T-helper 1 cell treated with Interleukin-12 subunit alpha and Interleukin-12 subunit beta and Interleukin-4 antibody, amounts not matched to agents 30 μg/mL and 1 μg/mL, for 36 hours (primary cell): ENCODE results near the gene ENDOU.

Experiments
- H3K27ac Mint-ChIP-seq: one replicate; pipeline ENCODE4 v1.8.0; 2021; ENCODE audit warnings: mild to moderate bottlenecking, mixed read lengths
- H3K27me3 Mint-ChIP-seq: one replicate; pipeline ENCODE4 v1.8.0; 2021; ENCODE audit warnings: low read depth, mixed read lengths
- H3K36me3 Mint-ChIP-seq: one replicate; pipeline ENCODE4 v1.8.0; 2021; ENCODE audit warnings: low read depth, mixed read lengths
- H3K4me1 Mint-ChIP-seq: one replicate; pipeline ENCODE4 v1.8.0; 2021; ENCODE audit warnings: low read depth, mixed read lengths
- H3K4me3 Mint-ChIP-seq: one replicate; pipeline ENCODE4 v1.8.0; 2021; ENCODE audit warnings: mild to moderate bottlenecking, moderate library complexity, mixed read lengths
- H3K9me3 Mint-ChIP-seq: one replicate; pipeline ENCODE4 v1.8.0; 2021; ENCODE audit warnings: mixed read lengths

ENDOU gene

DNA sequence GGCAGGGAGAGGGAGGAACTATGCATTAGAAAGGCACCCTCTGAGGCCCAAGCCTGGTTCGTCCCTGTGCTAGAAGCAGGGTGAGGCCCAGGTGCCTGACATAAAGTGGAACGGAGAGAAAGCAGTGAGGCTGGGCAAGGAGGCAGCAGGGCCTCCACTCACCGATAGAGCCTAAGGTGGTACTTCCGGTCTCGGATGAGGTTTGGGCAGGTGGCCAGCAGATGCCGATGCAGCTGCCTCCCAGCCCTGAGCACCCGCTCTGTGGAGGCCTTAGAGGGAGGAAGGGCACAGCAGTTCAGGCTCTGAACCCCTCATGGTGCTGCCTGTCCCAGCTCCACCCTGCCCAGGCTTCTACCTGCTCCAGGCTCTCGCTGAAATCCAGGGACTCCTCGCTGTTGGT is 26.3 kb upstream of the ENDOU start:
- Mint-ChIP-seq H3K36me3 (no peaks in the 10 kb centered on the region), H3K9me3 (no peaks in the 10 kb centered on the region), H3K27me3 (no peaks in the 10 kb centered on the region), H3K27ac (no peak overlapping the region), H3K4me3 (no peak overlapping the region), H3K4me1 (peaks cover 30% of the 10 kb centered on the region)

DNA sequence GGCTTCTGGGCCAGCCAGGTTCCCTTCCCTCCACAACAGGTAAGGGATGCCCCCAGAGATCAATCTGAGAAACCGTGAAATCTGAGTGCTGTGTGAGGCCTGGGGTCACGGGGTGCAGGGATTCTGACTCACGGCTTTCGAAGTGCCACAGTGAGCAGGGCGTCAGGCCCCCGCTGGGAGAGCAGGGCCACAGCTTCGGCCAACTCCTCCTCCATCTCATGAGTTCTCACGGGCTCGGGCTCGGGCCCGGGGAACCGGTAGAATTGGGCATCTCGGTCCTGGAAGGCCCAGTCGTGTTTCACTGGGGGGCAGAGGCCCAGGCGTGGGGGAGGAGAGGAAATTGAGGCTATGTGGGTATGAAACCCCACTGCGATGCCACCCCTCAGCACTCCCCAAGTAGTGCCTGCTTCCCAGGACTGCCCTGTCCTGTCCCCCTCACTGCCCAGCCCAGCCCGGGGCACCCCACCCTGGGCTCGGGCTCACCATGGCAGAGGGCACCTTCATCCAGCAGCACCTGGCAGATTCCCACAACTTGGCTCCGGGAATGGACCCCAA is 25.7 kb upstream of the ENDOU start:
- Mint-ChIP-seq H3K4me1 (peaks cover 25% of the 10 kb centered on the region), H3K4me3 (no peak overlapping the region), H3K36me3 (no peaks in the 10 kb centered on the region), H3K9me3 (no peaks in the 10 kb centered on the region), H3K27ac (no peak overlapping the region), H3K27me3 (no peaks in the 10 kb centered on the region)

DNA sequence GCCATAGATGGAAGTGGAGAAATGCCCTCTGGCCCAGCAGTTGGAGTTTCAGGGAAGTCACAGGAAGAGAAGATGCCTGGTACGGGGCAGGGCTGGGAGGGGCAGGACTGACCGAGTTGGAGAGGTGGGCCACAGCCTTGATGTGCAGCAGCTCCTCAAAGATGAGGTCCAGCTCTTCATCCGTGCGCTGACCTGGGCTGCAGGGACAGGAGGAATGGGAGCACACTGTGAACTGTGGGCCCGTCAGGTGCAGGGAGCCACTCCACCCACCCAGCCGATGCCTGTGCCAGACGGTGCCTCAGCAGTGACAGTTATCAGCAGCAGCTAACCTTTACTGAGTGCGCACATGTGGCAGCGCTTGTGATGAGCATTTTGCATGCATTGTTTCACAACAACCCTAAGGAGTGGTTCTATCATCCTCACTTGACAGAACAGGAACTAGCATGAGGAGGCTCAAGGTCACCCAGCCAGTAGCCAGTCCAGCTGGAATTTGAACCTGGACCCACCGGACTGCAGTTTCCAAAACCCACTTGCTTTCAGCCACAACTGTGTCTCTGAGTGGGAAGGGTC is 25.0 kb upstream of the ENDOU start:
- Mint-ChIP-seq H3K9me3 (no peaks in the 10 kb centered on the region), H3K27me3 (no peaks in the 10 kb centered on the region), H3K4me1 (peaks cover 19% of the 10 kb centered on the region), H3K4me3 (no peak overlapping the region), H3K27ac (no peak overlapping the region), H3K36me3 (no peaks in the 10 kb centered on the region)

DNA sequence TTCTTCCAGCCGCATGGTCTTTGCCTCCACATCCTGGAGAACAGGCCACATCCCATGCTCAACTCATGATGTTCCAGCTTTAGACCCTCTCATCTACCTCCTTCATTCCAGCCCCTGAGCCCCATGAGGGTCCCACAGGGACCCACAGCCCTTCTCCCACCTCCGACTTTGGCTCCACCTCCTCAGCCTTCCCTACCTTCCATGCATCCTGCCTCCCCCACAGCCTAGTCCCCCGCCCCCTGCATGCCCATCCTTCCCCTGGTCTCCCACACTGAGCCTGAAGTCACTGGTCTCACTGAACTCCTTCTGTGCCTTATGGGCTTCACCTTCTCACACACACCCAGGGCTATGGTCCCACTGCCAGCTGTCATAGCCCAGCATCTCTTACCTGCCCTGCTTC is 23.6 kb upstream of the ENDOU start:
- peaks cover 7% of the 10 kb centered on the region for H3K27me3 Mint-ChIP-seq
- H3K27ac Mint-ChIP-seq = no peak overlapping the region
- peaks cover 6% of the 10 kb centered on the region for H3K4me1 Mint-ChIP-seq
- H3K4me3 Mint-ChIP-seq = no peak overlapping the region
- H3K36me3 Mint-ChIP-seq = no peaks in the 10 kb centered on the region
- H3K9me3 Mint-ChIP-seq = no peaks in the 10 kb centered on the region

DNA sequence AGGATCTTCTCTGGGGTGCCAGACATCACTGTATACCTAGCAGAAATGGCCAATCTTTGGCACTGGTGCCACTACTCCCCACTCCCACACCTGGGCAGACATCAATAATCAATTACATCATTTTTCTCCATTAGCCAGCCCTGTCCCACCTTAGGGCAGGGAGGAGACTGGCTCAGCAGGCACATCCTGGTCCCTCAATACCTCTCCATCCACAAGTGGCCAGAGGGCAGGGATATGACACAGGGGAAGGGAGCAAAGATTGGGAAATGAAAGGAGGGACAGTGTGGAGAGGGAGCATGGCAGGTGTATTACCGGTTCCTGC is 23.2 kb upstream of the ENDOU start:
- Mint-ChIP-seq H3K9me3 (no peaks in the 10 kb centered on the region), H3K27ac (no peak overlapping the region), H3K4me3 (no peak overlapping the region), H3K27me3 (peaks cover 11% of the 10 kb centered on the region), H3K4me1 (peaks cover 3% of the 10 kb centered on the region), H3K36me3 (no peaks in the 10 kb centered on the region)

DNA sequence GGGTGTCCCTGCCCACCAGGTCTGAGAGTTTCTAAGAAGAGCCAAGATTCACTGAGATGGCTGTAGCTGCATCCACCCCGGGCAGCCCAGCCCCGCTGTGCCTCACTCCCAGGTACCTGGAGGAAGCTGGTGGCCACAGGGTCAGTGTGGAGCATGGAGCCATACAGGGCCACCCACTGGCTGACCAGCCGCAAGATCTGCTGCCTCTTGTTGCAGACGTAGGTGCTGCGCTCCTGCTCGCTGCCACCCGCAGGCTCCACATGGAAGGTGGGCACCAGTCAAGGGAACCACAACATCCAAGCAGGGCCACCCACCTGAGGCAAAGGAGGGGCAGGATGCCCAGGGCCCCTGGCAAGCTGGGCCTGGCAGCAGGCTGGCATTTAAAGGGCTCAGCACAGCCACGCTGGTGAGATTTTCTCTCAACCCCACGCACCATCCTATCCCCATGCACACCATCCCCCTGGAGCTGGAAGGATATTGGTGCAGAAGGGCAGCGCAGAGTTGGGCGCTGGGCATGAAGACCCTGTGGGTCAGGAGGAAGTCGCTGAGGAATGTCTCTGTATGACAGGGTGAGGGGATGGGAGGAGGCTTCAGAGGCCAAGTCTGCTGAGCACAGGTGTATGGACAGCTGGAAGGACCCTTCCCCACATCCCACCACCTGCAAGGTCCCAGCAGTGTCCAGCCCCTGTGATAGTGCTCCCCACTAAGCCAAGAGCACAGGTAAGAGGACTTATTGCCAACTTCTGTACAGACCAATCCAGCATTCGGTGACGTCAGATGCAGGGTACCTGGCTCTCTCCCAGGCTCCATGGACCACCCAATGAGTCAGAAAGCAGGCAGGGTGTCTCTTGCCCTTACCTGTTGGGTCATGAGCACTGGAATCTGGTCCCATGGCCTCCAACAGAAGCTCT is 22.6 kb upstream of the ENDOU start:
- no peaks in the 10 kb centered on the region for H3K4me1 Mint-ChIP-seq
- no peak overlapping the region for H3K4me3 Mint-ChIP-seq
- H3K36me3 Mint-ChIP-seq = no peaks in the 10 kb centered on the region
- H3K27ac Mint-ChIP-seq = no peak overlapping the region
- H3K27me3 Mint-ChIP-seq = peaks cover 17% of the 10 kb centered on the region
- H3K9me3 Mint-ChIP-seq = no peaks in the 10 kb centered on the region

DNA sequence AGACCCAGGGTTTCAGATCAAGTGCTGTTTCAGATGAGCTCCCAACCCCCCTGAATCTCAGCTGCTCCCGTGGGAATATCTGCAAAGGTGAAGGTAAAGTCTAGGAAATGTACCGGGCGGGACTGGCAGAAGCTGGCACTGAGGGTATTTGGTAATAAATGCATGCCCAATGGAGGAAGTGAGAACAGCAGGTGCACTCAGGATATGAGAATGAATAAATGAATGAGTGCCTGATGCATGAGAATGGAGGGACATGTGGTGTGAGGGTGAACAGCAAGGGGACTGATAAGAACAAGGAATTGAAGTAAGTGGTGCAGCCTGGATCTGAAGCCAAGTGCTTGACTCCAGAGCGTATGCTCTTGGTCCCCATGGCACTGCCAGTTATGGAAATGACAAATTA is 21.8 kb upstream of the ENDOU start:
- peaks cover 3% of the 10 kb centered on the region for H3K4me1 Mint-ChIP-seq
- no peak overlapping the region for H3K27ac Mint-ChIP-seq
- peaks cover 17% of the 10 kb centered on the region for H3K27me3 Mint-ChIP-seq
- no peaks in the 10 kb centered on the region for H3K36me3 Mint-ChIP-seq
- no peaks in the 10 kb centered on the region for H3K9me3 Mint-ChIP-seq
- H3K4me3 Mint-ChIP-seq = no peak overlapping the region

DNA sequence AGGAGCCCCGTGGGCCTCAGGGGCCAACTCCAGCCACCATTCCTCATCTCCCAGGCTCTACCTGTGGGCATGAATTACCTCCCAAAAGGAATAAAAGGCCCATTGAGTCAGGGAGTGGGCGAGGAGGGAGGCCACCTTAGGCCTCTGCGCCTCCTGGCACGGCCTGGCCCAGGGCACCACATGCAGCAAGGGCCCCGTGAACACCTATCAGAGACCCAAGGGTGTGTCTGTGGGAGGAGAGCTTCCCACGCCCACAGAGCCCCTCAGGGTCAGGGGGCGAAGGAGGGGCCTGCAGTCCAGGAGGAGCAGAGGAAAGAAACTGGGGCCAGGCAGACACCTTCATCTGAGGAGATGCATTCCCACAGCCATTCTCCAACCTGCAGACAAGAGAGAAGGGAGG is 21.2 kb upstream of the ENDOU start:
- peaks cover 5% of the 10 kb centered on the region for H3K4me1 Mint-ChIP-seq
- no peaks in the 10 kb centered on the region for H3K9me3 Mint-ChIP-seq
- no peaks in the 10 kb centered on the region for H3K36me3 Mint-ChIP-seq
- no peak overlapping the region for H3K4me3 Mint-ChIP-seq
- peaks cover 17% of the 10 kb centered on the region for H3K27me3 Mint-ChIP-seq
- H3K27ac Mint-ChIP-seq = no peak overlapping the region

DNA sequence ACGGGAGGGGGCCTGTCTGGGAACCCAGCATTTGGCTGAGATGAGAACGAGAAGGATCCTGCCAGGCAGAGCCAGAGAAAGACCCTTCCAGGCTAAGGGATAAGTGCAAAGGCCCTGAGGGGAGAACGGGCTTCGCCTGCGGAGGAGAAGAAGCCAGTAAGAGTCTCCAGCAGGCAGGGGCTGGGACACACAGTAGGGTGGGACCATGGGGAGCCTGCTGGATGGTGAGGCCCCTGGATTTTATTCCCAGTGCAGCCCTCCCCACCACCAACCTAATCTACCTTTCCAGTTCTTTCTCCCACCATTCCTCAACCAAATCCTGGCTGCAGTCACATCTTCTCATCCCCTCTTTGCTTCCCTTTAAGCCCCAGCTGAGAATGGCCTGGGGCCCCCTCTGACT is 20.8 kb upstream of the ENDOU start:
- Mint-ChIP-seq H3K27me3 (peaks cover 17% of the 10 kb centered on the region), H3K27ac (no peak overlapping the region), H3K4me1 (peaks cover 9% of the 10 kb centered on the region), H3K9me3 (no peaks in the 10 kb centered on the region), H3K4me3 (no peak overlapping the region), H3K36me3 (no peaks in the 10 kb centered on the region)

DNA sequence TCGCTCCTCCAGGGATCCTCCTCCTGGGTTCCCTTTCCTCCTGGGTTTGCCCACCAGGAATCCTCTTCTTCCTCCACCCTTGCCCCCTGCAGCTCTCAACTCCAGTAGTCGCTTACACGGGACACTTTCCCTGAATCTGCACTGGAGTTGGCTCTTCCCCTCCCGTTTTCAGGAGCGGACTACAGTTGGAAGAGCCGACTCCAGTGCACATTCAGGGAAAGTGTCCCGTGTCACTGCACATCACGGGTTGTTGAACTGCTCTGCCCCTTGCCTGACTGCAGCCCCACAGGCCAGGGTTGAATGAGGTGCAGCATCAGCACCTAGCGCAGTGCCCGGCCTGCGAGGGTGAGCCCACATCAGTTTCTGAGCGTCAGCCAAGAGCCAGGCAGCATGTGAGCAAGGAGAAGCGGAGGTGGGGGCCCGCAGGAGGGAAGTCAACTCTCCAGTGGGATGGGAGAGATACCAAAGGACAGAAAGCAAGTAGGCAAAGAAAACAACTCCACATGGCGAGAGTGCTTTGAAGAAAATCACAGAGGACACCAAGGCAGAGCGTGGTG is 20.3 kb upstream of the ENDOU start:
- Mint-ChIP-seq H3K27ac (no peak overlapping the region), H3K4me3 (no peak overlapping the region), H3K9me3 (no peaks in the 10 kb centered on the region), H3K36me3 (no peaks in the 10 kb centered on the region), H3K27me3 (peaks cover 17% of the 10 kb centered on the region), H3K4me1 (peaks cover 9% of the 10 kb centered on the region)

DNA sequence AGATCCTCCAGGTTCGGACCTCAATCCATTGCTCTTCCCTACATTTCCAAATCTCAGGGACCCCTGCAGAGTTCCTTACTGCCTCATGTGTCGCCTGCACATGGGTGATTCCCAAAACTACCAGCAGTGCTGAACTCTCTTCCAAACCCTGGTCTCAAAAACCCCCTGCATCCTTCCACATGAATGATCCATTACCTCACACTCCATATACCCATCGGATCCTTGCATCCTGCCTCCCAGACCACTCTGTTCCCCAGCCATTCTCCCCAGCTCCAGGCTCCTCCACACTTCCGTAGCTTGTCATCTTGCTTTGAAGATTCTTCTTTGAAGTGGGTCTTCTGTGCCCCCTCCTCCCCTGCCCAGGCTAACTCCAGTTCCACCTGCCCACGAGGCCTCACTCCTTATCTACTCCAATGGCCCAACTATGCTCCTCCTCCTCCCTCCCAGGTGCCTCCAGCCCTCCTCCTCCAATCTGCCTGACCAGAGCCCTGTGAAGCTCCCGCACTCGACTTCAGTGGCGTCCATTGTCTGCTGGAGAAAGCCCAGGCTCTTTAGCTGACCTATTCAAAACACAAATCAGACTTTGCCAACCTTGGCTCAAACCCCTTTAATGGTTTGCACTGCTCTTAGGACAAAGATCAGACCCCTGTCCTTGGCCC is 19.6 kb upstream of the ENDOU start:
- Mint-ChIP-seq H3K4me1 (peaks cover 9% of the 10 kb centered on the region), H3K36me3 (no peaks in the 10 kb centered on the region), H3K27me3 (peaks cover 17% of the 10 kb centered on the region), H3K9me3 (no peaks in the 10 kb centered on the region), H3K27ac (no peak overlapping the region), H3K4me3 (no peak overlapping the region)

DNA sequence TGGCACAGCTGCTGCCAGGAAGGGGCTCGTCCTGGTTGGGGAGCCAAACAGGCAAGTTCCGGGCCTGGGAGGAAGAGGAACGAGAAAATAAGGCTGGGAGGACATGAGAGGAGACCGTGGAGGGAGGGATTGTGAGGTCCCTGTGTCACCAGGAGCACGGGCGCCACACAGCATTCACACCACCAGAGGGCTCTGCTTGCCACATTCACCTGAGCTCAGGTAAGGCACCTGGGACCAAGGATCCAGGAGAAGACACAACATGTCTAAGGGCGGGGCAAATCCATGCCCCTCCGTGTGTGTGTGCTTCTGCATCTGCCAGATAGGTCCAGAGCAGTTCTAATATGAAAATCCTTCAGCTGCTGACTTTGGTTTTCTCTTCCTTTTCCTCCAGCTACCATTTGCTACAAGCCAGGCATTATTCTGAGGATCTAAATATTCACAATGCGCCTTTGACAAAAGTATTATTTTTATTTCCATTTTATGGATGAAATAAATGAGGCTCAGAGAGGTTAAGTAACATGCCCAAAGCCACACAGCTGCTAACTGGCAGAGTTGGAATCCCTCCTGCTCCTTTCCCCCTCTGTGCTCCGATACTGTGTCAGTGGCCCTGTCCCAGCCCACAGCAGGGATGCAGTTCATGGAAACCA is 18.8 kb upstream of the ENDOU start:
- Mint-ChIP-seq H3K27me3 (peaks cover 17% of the 10 kb centered on the region), H3K4me1 (peaks cover 9% of the 10 kb centered on the region), H3K36me3 (no peaks in the 10 kb centered on the region), H3K4me3 (no peak overlapping the region), H3K9me3 (no peaks in the 10 kb centered on the region), H3K27ac (no peak overlapping the region)

DNA sequence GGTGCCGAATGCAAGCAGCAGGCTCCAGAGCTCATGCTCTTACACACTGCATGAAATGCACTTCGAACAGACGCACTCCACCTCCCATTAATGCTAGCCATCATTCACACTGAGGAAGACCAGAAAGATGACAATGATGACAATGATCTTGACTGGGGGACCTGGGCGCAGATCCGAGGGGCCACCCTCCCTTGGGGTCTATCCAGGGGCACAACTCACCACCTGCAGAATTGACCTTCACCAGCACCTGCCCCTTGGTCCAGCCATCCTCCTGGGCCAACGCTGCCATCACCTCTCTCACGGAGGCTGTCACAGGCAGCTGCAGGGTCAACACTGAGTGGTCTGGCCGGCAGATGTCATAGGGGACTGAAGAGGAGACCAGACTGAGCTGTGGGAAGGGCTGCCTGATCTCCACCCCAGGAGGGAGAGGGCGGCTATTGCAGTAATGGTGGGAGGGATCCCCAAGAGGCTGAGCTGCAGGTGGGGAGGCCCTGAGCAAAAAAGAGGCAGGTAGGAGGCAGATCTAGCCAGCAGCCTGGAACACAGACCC is 18.1 kb upstream of the ENDOU start:
- Mint-ChIP-seq H3K4me1 (peaks cover 9% of the 10 kb centered on the region), H3K36me3 (no peaks in the 10 kb centered on the region), H3K27me3 (peaks cover 17% of the 10 kb centered on the region), H3K4me3 (no peak overlapping the region), H3K9me3 (no peaks in the 10 kb centered on the region), H3K27ac (no peak overlapping the region)

DNA sequence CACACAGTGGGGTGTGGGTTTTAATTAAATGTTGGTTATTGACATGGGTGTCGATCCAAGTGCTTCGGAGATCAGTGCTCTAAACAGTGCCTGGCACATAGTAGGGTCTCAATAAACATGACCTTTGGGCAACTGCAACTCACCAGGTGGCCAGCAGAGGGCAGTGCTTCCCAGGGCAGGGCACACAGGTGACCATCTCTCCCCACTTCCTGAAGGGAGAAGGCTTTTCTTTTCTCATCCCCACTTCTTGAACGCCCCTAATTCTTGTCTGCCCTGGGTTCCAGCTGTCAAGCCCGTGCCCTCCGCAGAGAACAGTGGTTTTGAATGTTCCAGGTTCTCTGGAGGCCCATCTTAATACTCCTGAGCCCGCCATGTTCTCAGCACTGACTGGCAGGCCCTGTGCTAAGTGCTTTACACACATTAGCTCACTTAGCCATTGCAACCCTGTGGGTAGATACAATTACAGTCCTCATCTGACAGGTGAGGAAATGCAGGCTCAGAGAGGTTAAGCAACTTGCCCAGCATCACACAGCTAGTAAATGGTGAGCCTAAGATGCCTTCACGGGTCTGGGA is 17.0 kb upstream of the ENDOU start:
- H3K9me3 Mint-ChIP-seq = no peaks in the 10 kb centered on the region
- H3K27me3 Mint-ChIP-seq = peaks cover 17% of the 10 kb centered on the region
- H3K4me1 Mint-ChIP-seq = peaks cover 9% of the 10 kb centered on the region
- H3K36me3 Mint-ChIP-seq = no peaks in the 10 kb centered on the region
- H3K27ac Mint-ChIP-seq = no peak overlapping the region
- no peak overlapping the region for H3K4me3 Mint-ChIP-seq
